Activated B cell treated with CpG ODN at 0.5 μM for 24 hours (primary cell): ENCODE data around the gene FCHSD2. TPM values are rescaled to one million over a fixed set of nuclear protein-coding genes. Genes with fewer than 3 reads are reported as not detected.
A peak's percentile ranks its signal among the peaks of the same experiment; 100 is the strongest.

Experiments used
- ATAC-seq: fragments of 200-7000 bp; cut with Tn5 transposase; one replicate; pipeline ENCODE4 v1.10.0; 2021; ENCODE audit warnings: low read depth, mild to moderate bottlenecking, moderate library complexity
- CTCF ChIA-PET: fragments of 350-600 bp; sonication (Branson Sonifier 250); formaldehyde crosslinking; loops from one replicate; lab custom pipeline; 2021; ENCODE audit warnings: antibody characterized with exemption; lab: Charles Lee
- POLR2A ChIA-PET: fragments of 350-600 bp; sonication (Branson Sonifier 250); formaldehyde crosslinking; loops from one replicate; lab custom pipeline; 2021; ENCODE audit warnings: antibody characterized with exemption; lab: Charles Lee
- DNase-seq: peaks from one replicate; pipeline ENCODE4 v3.0.0; 2022
- H3K27ac Mint-ChIP-seq: one replicate; pipeline ENCODE4 v1.8.0; 2020; ENCODE audit warnings: mixed read lengths
- H3K27me3 Mint-ChIP-seq: one replicate; pipeline ENCODE4 v1.8.0; 2021; ENCODE audit warnings: mixed read lengths
- H3K36me3 Mint-ChIP-seq: one replicate; pipeline ENCODE4 v1.8.0; 2021; ENCODE audit warnings: low read depth, mixed read lengths
- H3K4me1 Mint-ChIP-seq: one replicate; pipeline ENCODE4 v1.8.0; 2021; ENCODE audit warnings: mixed read lengths
- H3K4me3 Mint-ChIP-seq: one replicate; pipeline ENCODE4 v1.8.0; 2020; ENCODE audit warnings: mild to moderate bottlenecking, mixed read lengths
- H3K9me3 Mint-ChIP-seq: one replicate; pipeline ENCODE4 v1.8.0; 2020; ENCODE audit warnings: mixed read lengths
- intact Hi-C: fragments of 100-400 bp; cut with micrococcal nuclease; formaldehyde crosslinking; loops from one replicate; pipeline ENCODE4 v1.15.1; 2024
- total RNA-seq: library from RNA; stranded (reverse); gene quantifications from 2 replicates; pipeline ENCODE4 v1.2.3, GENCODE V29; 2022
- TF ChIP-seq, protein P1 (sequence below): fragments of 200-600 bp; IDR thresholded peaks from one replicate; pipeline ENCODE4 v1.8.0; 2022; ENCODE audit warnings: antibody characterized with exemption, mild to moderate bottlenecking

FCHSD2 gene
- total RNA-seq, 1 donor from 2014 or later, result 207 TPM

DNA sequence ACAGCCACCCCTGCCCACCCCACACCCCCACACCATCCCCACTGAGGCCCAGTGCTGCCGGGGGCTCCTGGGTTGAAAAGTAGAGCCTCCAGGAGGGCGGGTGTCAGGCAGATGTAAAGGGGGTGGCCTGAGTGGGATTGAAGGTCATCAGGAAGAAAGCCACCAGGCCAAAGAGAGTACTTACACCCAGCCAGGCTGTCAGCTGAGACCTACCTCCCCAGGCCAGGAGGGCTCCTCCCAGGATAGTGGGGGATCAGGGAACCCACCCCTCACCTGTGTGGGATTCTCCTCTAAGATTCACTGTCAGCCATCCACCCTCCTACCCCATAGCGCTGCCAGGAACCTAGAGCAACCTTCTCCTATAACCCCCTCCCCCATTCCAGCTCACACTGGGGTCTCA, 17.2 kb upstream of the FCHSD2 start:
- no peaks in the 10 kb centered on the region for H3K27me3 Mint-ChIP-seq
- peaks cover 95% of the 10 kb centered on the region for H3K4me1 Mint-ChIP-seq
- TF ChIP-seq, protein P1, sequence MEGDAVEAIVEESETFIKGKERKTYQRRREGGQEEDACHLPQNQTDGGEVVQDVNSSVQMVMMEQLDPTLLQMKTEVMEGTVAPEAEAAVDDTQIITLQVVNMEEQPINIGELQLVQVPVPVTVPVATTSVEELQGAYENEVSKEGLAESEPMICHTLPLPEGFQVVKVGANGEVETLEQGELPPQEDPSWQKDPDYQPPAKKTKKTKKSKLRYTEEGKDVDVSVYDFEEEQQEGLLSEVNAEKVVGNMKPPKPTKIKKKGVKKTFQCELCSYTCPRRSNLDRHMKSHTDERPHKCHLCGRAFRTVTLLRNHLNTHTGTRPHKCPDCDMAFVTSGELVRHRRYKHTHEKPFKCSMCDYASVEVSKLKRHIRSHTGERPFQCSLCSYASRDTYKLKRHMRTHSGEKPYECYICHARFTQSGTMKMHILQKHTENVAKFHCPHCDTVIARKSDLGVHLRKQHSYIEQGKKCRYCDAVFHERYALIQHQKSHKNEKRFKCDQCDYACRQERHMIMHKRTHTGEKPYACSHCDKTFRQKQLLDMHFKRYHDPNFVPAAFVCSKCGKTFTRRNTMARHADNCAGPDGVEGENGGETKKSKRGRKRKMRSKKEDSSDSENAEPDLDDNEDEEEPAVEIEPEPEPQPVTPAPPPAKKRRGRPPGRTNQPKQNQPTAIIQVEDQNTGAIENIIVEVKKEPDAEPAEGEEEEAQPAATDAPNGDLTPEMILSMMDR, result no peak
- H3K36me3 Mint-ChIP-seq, result no peaks in the 10 kb centered on the region
- H3K4me3 Mint-ChIP-seq, result no peak overlapping the region
- ChIA-PET POLR2A (interaction anchor here (3.4 to 15.8 kb wide), 3 partner anchors 9 to 18 kb away, joined by 26 to 551 read pairs (median 56); partner anchors contain the start of gene FCHSD2), CTCF (interaction anchor here (2.0 to 7.9 kb wide), 2 partner anchors 17 to 18 kb away, joined by 8 to 57 read pairs; partner anchors contain the start of gene FCHSD2)
- H3K27ac Mint-ChIP-seq, result peak overlapping the region; percentile 97
- no peaks in the 10 kb centered on the region for H3K9me3 Mint-ChIP-seq
- DNase-seq (no peak), ATAC-seq (no peak)
- intact Hi-C loops, result no loop called here

DNA sequence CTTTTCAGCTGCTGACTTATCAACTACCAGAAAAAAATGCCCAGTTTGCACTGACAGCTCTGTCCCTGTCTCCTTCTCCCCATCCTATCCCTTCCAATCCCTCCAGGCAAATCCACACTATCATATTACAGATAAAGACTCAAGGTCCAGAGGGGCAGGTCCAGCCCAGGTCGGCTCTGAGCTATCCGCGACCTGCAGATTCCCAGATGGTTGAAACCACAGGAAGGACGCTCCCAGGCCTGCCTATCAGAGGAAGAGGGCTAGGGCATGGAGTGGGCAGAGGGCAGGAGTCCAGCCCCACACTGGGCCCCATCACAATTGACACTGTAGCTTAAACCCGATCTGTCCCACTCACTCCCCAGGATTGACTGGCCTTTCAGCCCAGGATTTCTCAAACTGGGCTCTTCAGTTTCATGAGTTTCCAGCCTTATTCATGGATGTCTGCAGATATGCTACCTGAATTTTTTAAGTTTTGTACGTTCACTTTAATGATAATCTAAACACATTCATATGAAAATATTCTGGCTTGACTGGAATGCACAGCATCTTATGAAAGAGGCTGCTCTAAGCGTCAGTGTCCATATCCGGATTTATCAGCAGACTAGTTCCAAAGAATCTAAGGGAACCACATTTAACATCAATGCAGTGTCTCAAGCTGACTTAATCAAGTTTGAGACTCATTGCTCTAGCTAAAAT, 16.4 kb upstream of the FCHSD2 start:
- H3K4me1 Mint-ChIP-seq, result peaks cover 95% of the 10 kb centered on the region
- no peak for ATAC-seq

DNA sequence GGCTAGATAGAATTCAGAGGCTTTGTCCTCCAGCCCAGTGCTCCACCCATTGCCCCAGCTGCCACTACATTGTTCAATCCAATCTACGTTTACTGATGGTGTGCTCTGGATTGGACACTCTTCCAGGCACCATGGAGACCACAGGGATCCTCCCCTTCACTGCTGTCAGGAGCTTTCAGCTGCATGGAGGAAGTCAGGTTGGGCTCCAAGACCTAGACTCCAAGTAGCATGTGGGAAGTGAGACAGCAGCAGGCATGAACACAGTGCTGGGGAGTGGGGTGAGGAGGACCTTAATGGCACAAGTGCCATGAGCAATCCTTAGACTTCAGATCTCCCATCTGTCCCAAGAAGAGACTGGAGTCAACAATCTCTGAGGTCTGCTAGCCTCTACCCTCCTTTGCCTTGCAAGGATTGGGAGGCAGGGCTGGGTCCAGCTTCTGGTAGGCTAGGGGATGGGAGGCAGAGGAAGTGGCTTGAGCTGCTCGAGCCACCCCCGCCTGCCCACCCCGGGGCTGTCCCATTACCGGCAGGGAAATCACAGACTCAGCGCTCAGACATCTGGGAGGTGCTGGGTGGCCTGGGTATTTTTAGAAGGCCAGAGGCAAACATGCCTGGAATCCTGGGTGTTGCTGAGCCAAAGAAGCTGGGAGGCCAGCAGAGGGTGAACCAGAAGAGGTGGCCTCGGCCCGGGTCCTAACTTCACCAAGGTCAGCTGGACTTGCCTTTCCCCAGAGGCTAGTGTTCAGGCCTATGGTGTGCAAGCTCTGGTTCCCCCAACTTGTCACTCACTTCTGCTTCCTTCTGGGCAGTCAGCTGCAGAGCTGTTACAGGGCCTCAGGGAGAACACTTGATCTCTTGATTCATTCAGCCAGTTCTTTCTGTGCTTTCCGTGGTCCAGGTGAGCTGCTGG, 15.2 kb upstream of the FCHSD2 start:
- Mint-ChIP-seq H3K9me3 (no peaks in the 10 kb centered on the region), H3K27me3 (no peaks in the 10 kb centered on the region), H3K4me3 (peak overlapping the region; percentile 78), H3K36me3 (no peaks in the 10 kb centered on the region), H3K27ac (peak overlapping the region; percentile 97), H3K4me1 (peaks cover 95% of the 10 kb centered on the region)
- intact Hi-C loops, result loop anchor here (1.0 kb wide), 1 partner anchor 19 kb away; no protein-coding TSS in a partner anchor
- peak; percentile 51 for ATAC-seq
- DNase-seq, result peak; percentile 51
- ChIA-PET POLR2A (interaction anchor here (0.5 to 15.8 kb wide), 18 partner anchors 11 to 475 kb away, joined by 3 to 551 read pairs (median 4); partner anchors contain the start of gene FCHSD2), CTCF (interaction anchor here (0.6 to 7.9 kb wide), 6 partner anchors 9 to 178 kb away, joined by 3 to 57 read pairs (median 7); partner anchors contain the start of gene FCHSD2)
- TF ChIP-seq, protein P1, result no peak

More for the DNA sequence above, 16.4 kb upstream of the FCHSD2 start:
- Mint-ChIP-seq H3K27ac (peak overlapping the region; percentile 97), H3K27me3 (no peaks in the 10 kb centered on the region), H3K4me3 (peak overlapping the region; percentile 78), H3K36me3 (no peaks in the 10 kb centered on the region), H3K9me3 (no peaks in the 10 kb centered on the region)
- TF ChIP-seq, protein P1, result no peak
- ChIA-PET POLR2A (interaction anchor here (0.6 to 15.8 kb wide), 11 partner anchors 10 to 476 kb away, joined by 3 to 551 read pairs (median 4); partner anchors contain the start of gene FCHSD2), CTCF (interaction anchor here (1.2 to 7.9 kb wide), 6 partner anchors 10 to 21 kb away, joined by 4 to 57 read pairs (median 9); partner anchors contain the start of gene FCHSD2)
- no peak for DNase-seq
- intact Hi-C loops, result no loop called here

DNA sequence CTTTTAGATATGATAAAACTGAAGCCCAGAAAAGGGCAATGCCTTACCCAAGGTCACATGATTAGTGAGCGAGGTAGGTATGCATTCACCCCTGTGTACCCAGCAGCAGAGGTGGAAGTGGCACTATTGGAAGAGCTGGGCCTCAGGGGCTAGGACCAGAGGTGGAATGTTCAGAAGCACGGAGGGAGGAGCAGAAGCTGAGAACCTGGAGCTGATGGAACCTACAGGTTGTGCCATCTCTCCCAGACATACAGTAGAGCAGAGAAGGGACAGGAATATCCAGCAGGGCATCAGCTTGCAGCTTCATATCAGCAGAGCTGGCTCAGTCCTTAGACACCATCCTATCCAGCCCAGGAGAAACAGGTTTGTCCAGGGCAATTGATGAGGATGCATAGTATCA, 14.6 kb upstream of the FCHSD2 start:
- peak overlapping the region; percentile 78 for H3K4me3 Mint-ChIP-seq
- TF ChIP-seq, protein P1, result no peak
- DNase-seq (no peak), ATAC-seq (no peak)
- peaks cover 97% of the 10 kb centered on the region for H3K4me1 Mint-ChIP-seq
- H3K36me3 Mint-ChIP-seq, result no peaks in the 10 kb centered on the region
- peak overlapping the region; percentile 97 for H3K27ac Mint-ChIP-seq
- no peaks in the 10 kb centered on the region for H3K27me3 Mint-ChIP-seq
- no peaks in the 10 kb centered on the region for H3K9me3 Mint-ChIP-seq
- intact Hi-C loops, result loop anchor here (1.0 kb wide), 1 partner anchor 20 kb away; no protein-coding TSS in a partner anchor
- ChIA-PET CTCF (interaction anchor here (0.6 to 7.9 kb wide), 5 partner anchors 8 to 179 kb away, joined by 3 to 57 read pairs (median 10); partner anchors contain the start of gene FCHSD2), POLR2A (interaction anchor here (0.5 to 15.8 kb wide), 11 partner anchors 9 to 419 kb away, joined by 3 to 551 read pairs (median 7); partner anchors contain the start of gene FCHSD2)
